CD4-positive, CD25-positive, alpha-beta regulatory T cell (primary cell): ENCODE results near the gene GAMT. TPM values are rescaled to one million over a fixed set of nuclear protein-coding genes. Genes with fewer than 3 reads are reported as not detected.

Source experiments
- ATAC-seq, 2 donors: fragments of 150-1000 bp; cut with Tn5 transposase; one replicate each; pipeline ENCODE4 v1.10.0; 2021; ENCODE audit warnings: low read depth in 2 of 2, moderate number of reproducible peaks in 2 of 2, moderate library complexity in 1 of 2
- DNase-seq, 3 donors: peaks; one replicate each; pipeline versions ENCODE4 v3.0.0 to v3.0.0-alpha.2; 2012 to 2022; ENCODE audit warnings: mixed read lengths in 1 of 3
- H3K27ac ChIP-seq: one replicate; pipeline ENCODE4 v1.7.0; 2013; ENCODE audit warnings: mild to moderate bottlenecking, low read length; ENCODE audit not compliant: insufficient read depth, poor library complexity, severe bottlenecking
- H3K27me3 ChIP-seq: one replicate; pipeline ENCODE4 v1.7.0; 2013; ENCODE audit warnings: low read length; ENCODE audit not compliant: control insufficient read depth, insufficient read depth
- H3K36me3 ChIP-seq: one replicate; pipeline ENCODE4 v1.7.0; 2013; ENCODE audit warnings: mild to moderate bottlenecking, low read length, moderate library complexity; ENCODE audit not compliant: control insufficient read depth, insufficient read depth
- H3K4me1 ChIP-seq: 2 replicates; pipeline ENCODE4 v1.7.0; 2013; ENCODE audit warnings: mild to moderate bottlenecking, low read length; ENCODE audit not compliant: insufficient read depth, control insufficient read depth, poor library complexity, severe bottlenecking
- H3K4me3 ChIP-seq: one replicate; pipeline ENCODE4 v1.7.0; 2013; ENCODE audit warnings: low read depth, mild to moderate bottlenecking, low read length, moderate library complexity
- H3K9me3 ChIP-seq, 2 experiments: 1 replicate in 1 of 2; 2 replicates in 1 of 2; pipeline ENCODE4 v1.7.0; 2013; ENCODE audit warnings: low read length in 2 of 2, mild to moderate bottlenecking in 1 of 2, moderate library complexity in 1 of 2; ENCODE audit not compliant: control insufficient read depth in 2 of 2
- H3K27ac Mint-ChIP-seq, 3 donors: one replicate each; pipeline ENCODE4 v1.8.0; 2020 to 2022; ENCODE audit warnings: mild to moderate bottlenecking in 3 of 3, mixed read lengths in 3 of 3, moderate library complexity in 2 of 3
- H3K27me3 Mint-ChIP-seq: one replicate; pipeline ENCODE4 v1.8.0; 2022; ENCODE audit warnings: mild to moderate bottlenecking, mixed read lengths
- H3K36me3 Mint-ChIP-seq: one replicate; pipeline ENCODE4 v1.8.0; 2020; ENCODE audit warnings: mixed read lengths
- H3K4me1 Mint-ChIP-seq, 4 donors: one replicate each; pipeline ENCODE4 v1.8.0; 2020 to 2022; ENCODE audit warnings: mixed read lengths in 4 of 4, mild to moderate bottlenecking in 1 of 4
- H3K4me3 Mint-ChIP-seq, 4 donors: one replicate each; pipeline ENCODE4 v1.8.0; 2020 to 2022; ENCODE audit warnings: mild to moderate bottlenecking in 4 of 4, mixed read lengths in 4 of 4, moderate library complexity in 3 of 4
- H3K9me3 Mint-ChIP-seq, 7 donors: one replicate each; pipeline ENCODE4 v1.8.0; 2020 to 2022; ENCODE audit warnings: mixed read lengths in 7 of 7, mild to moderate bottlenecking in 3 of 7, moderate library complexity in 2 of 7
- polyA plus RNA-seq, 4 donors: library from polyadenylated mRNA; unstranded; fragments of 300-500 nt; fragmentation: Illumina TruSeq; gene quantifications; one replicate each; pipeline ENCODE4 v1.2.3, GENCODE V29; 2021
- total RNA-seq: library from RNA; stranded (reverse); gene quantifications from one replicate; pipeline ENCODE4 v1.2.3, GENCODE V29; 2022

Gene GAMT
- total and polyA plus RNA-seq, 5 donors from 2014 or later, result 6.7 to 20.2 (median 12.9) TPM

- H3K4me3 ChIP-seq, result no peak overlapping the region
- H3K27ac ChIP-seq, result no peak overlapping the region
- H3K27ac Mint-ChIP-seq, result no peak overlapping the region
- DNase-seq (no peak), ATAC-seq (no peak)
- H3K36me3 ChIP-seq, result no peaks in the 10 kb centered on the region
- peaks cover 22% of the 10 kb centered on the region for H3K4me1 ChIP-seq
- no peak overlapping the region for H3K4me3 Mint-ChIP-seq
- H3K9me3 Mint-ChIP-seq, result peaks cover 0 to 1% (median 0%) of the 10 kb centered on the region in 7 donors
- H3K36me3 Mint-ChIP-seq, result no peaks in the 10 kb centered on the region
- no peaks in the 10 kb centered on the region for H3K9me3 ChIP-seq
- H3K4me1 Mint-ChIP-seq, result peaks cover 0 to 18% (median under 1%) of the 10 kb centered on the region in 4 donors
- peaks cover 7% of the 10 kb centered on the region for H3K27me3 Mint-ChIP-seq
- no peaks in the 10 kb centered on the region for H3K27me3 ChIP-seq
Measured at GRCh38 chr19:1399745-1400144, 1.6 kb downstream of the GAMT start.

GRCh38 chr19:1399079-1399478 lies 2.3 kb downstream of the GAMT start:
- H3K27me3 ChIP-seq, result no peaks in the 10 kb centered on the region
- no peak for DNase-seq
- H3K27ac ChIP-seq, result no peak overlapping the region
- Mint-ChIP-seq H3K27ac (no peak overlapping the region), H3K36me3 (no peaks in the 10 kb centered on the region), H3K9me3 (peaks cover 0 to 1% (median 0%) of the 10 kb centered on the region in 7 donors), H3K4me3 (no peak overlapping the region), H3K4me1 (peaks cover 0 to 18% (median under 1%) of the 10 kb centered on the region in 4 donors), H3K27me3 (peaks cover 7% of the 10 kb centered on the region)
- no peaks in the 10 kb centered on the region for H3K36me3 ChIP-seq
- H3K4me1 ChIP-seq, result peaks cover 22% of the 10 kb centered on the region
- no peak for ATAC-seq
- H3K4me3 ChIP-seq, result no peak overlapping the region
- no peaks in the 10 kb centered on the region for H3K9me3 ChIP-seq

- H3K9me3 Mint-ChIP-seq, result no peaks in the 10 kb centered on the region
- no peaks in the 10 kb centered on the region for H3K27me3 ChIP-seq
- ATAC-seq, result no peak
- peaks cover 5% of the 10 kb centered on the region for H3K27me3 Mint-ChIP-seq
- peak overlapping the region in 1 of 4 donors; percentile 38 for H3K4me3 Mint-ChIP-seq
- H3K4me3 ChIP-seq, result no peak overlapping the region
- no peaks in the 10 kb centered on the region for H3K36me3 Mint-ChIP-seq
- H3K9me3 ChIP-seq, result no peaks in the 10 kb centered on the region
- H3K4me1 Mint-ChIP-seq, result peaks cover 0 to 17% (median under 1%) of the 10 kb centered on the region in 4 donors
- H3K4me1 ChIP-seq, result peaks cover 22% of the 10 kb centered on the region
- H3K36me3 ChIP-seq, result peaks cover 6% of the 10 kb centered on the region
- H3K27ac ChIP-seq, result no peak overlapping the region
- peak overlapping the region in 1 of 3 donors; percentile 66 for H3K27ac Mint-ChIP-seq
- DNase-seq, result no peak
Measured at GRCh38 chr19:1397838-1398237, 3.5 kb downstream of the GAMT start.

GRCh38 chr19:1396768-1397679 lies 4.3 kb downstream of the GAMT start:
- DNase-seq (no peak), ATAC-seq (no peak)
- Histone ChIP-seq H3K27ac (no peak overlapping the region), H3K4me3 (no peak overlapping the region), H3K9me3 (no peaks in the 10 kb centered on the region), H3K4me1 (peaks cover 20% of the 10 kb centered on the region), H3K36me3 (peaks cover 12% of the 10 kb centered on the region), H3K27me3 (no peaks in the 10 kb centered on the region)
- H3K36me3 Mint-ChIP-seq, result peaks cover 5% of the 10 kb centered on the region
- H3K9me3 Mint-ChIP-seq, result no peaks in the 10 kb centered on the region
- H3K27ac Mint-ChIP-seq, result no peak overlapping the region
- H3K4me3 Mint-ChIP-seq, result no peak overlapping the region
- no peaks in the 10 kb centered on the region for H3K27me3 Mint-ChIP-seq
- H3K4me1 Mint-ChIP-seq, result peaks cover 0 to 13% (median 0%) of the 10 kb centered on the region in 4 donors

- ATAC-seq (no peak), DNase-seq (no peak)
- H3K9me3 ChIP-seq, result no peaks in the 10 kb centered on the region
- no peak overlapping the region for H3K4me3 ChIP-seq
- H3K27me3 Mint-ChIP-seq, result no peaks in the 10 kb centered on the region
- H3K27me3 ChIP-seq, result no peaks in the 10 kb centered on the region
- H3K27ac ChIP-seq, result no peak overlapping the region
- H3K27ac Mint-ChIP-seq, result no peak overlapping the region
- H3K4me1 ChIP-seq, result peaks cover 13% of the 10 kb centered on the region
- H3K36me3 ChIP-seq, result peaks cover 12% of the 10 kb centered on the region
- no peaks in the 10 kb centered on the region for H3K9me3 Mint-ChIP-seq
- no peak overlapping the region for H3K4me3 Mint-ChIP-seq
- peaks cover 0 to 8% (median 0%) of the 10 kb centered on the region in 4 donors for H3K4me1 Mint-ChIP-seq
- H3K36me3 Mint-ChIP-seq, result peaks cover 5% of the 10 kb centered on the region
Measured at GRCh38 chr19:1396019-1396767, 5.1 kb downstream of the GAMT start.

GRCh38 chr19:1395194-1396018 lies 5.9 kb downstream of the GAMT start:
- H3K9me3 ChIP-seq, result no peaks in the 10 kb centered on the region
- H3K4me1 ChIP-seq, result peaks cover 5% of the 10 kb centered on the region
- peaks cover 5% of the 10 kb centered on the region for H3K36me3 Mint-ChIP-seq
- no peaks in the 10 kb centered on the region for H3K27me3 ChIP-seq
- no peak overlapping the region for H3K4me3 ChIP-seq
- ATAC-seq (no peak), DNase-seq (no peak)
- no peak overlapping the region for H3K27ac ChIP-seq
- no peaks in the 10 kb centered on the region for H3K27me3 Mint-ChIP-seq
- no peak overlapping the region for H3K4me3 Mint-ChIP-seq
- H3K36me3 ChIP-seq, result peaks cover 12% of the 10 kb centered on the region
- peaks cover 0 to 5% (median 0%) of the 10 kb centered on the region in 4 donors for H3K4me1 Mint-ChIP-seq
- no peaks in the 10 kb centered on the region for H3K9me3 Mint-ChIP-seq
- no peak overlapping the region for H3K27ac Mint-ChIP-seq
